HepG2 (cell line): ENCODE measurements around the gene BCAS1. TPM values are rescaled to one million over a fixed set of nuclear protein-coding genes. Genes with fewer than 3 reads are reported as not detected.
A peak's percentile ranks its signal among the peaks of the same experiment; 100 is the strongest.

ENCODE experiments used
- ATAC-seq: fragments of 200-7000 bp; cut with Tn5 transposase; 3 replicates; pipeline ENCODE4 v1.9.1; 2020; ENCODE audit warnings: mild to moderate bottlenecking, moderate library complexity
- BruUV-seq: library from RNA; stranded (reverse); fragments of 400-500 nt; replicated peaks from 2 replicates; lab custom pipeline; 2021; lab: Mats Ljungman, UMichigan
- CTCF ChIA-PET: fragments of 300-600 bp; formaldehyde crosslinking; extraction: SDS; loops from one replicate; lab custom pipeline; 2021; ENCODE audit warnings: low total read pairs, inconsistent platforms, low intra/inter-chr PET ratio; lab: Yijun Ruan, JAX
- POLR2A ChIA-PET: fragments of 350-600 bp; sonication (Branson Sonifier 250); formaldehyde crosslinking; loops from one replicate; lab custom pipeline; 2020; ENCODE audit warnings: antibody characterized with exemption, inconsistent platforms; lab: Yijun Ruan, JAX
- DNase-seq: peaks from one replicate; pipeline ENCODE4 v3.0.0-alpha.2; 2015; ENCODE audit warnings: low spot score
- FAIRE-seq: peaks from 3 replicates; lab custom pipeline; 2011; peaks lifted over from hg19 to GRCh38; lab: Jason Lieb, UNC
- H2AFZ ChIP-seq: one replicate; pipeline ENCODE4 v1.6.1; 2011; ENCODE audit warnings: low read length, inconsistent platforms
- H3K27ac ChIP-seq: fragments of 300-600 bp; 3 replicates; pipeline ENCODE4 v1.8.0; 2011; ENCODE audit warnings: mixed run types, mild to moderate bottlenecking, mixed read lengths, low read length, inconsistent platforms; ENCODE audit not compliant: insufficient read depth; ENCODE audit errors: extremely low read length
- H3K27me3 ChIP-seq, 2 experiments: fragments of 200-600 bp in 1 of 2; 2 replicates in 1 of 2; 3 replicates in 1 of 2; pipeline versions ENCODE4 v1.6.0 to v1.8.0; 2011; ENCODE audit warnings: low read length in 2 of 2, mild to moderate bottlenecking in 2 of 2, moderate library complexity in 2 of 2, inconsistent platforms in 1 of 2; ENCODE audit not compliant: insufficient read depth in 2 of 2, control insufficient read depth in 1 of 2
- H3K36me3 ChIP-seq, 2 experiments: fragments of 200-600 bp in 1 of 2; replicated peaks in 1 of 2; 2 replicates in 1 of 2; 3 replicates in 1 of 2; pipeline versions ENCODE4 v1.5.1 to v1.8.0; 2011; ENCODE audit warnings: low read length in 2 of 2, inconsistent platforms in 1 of 2; ENCODE audit not compliant: insufficient read depth in 2 of 2, control insufficient read depth in 1 of 2
- H3K4me1 ChIP-seq: 2 replicates; pipeline ENCODE4 v1.5.1; 2012; ENCODE audit warnings: low read length, inconsistent platforms; ENCODE audit not compliant: insufficient read depth
- H3K4me2 ChIP-seq: 2 replicates; pipeline ENCODE4 v1.6.0; 2011; ENCODE audit warnings: low read depth, low read length, inconsistent platforms
- H3K4me3 ChIP-seq, 3 experiments: fragments of 200-600 bp in 1 of 3; sonication (generic), shearing (Covaris generic) in 1 of 3; replicated peaks in 1 of 3; 2 replicates each; pipeline ENCODE4 v1.5.1; 2011 to 2016; ENCODE audit warnings: low read length in 3 of 3, inconsistent platforms in 2 of 3, low read depth in 2 of 3, mild to moderate bottlenecking in 2 of 3, control low read depth in 1 of 3, mixed read lengths in 1 of 3; ENCODE audit not compliant: insufficient read depth in 1 of 3
- H3K79me2 ChIP-seq: one replicate; pipeline ENCODE4 v1.6.1; 2011; ENCODE audit warnings: low read length, inconsistent platforms; ENCODE audit not compliant: insufficient read depth
- H3K9ac ChIP-seq: 2 replicates; pipeline ENCODE4 v1.6.0; 2011; ENCODE audit warnings: mild to moderate bottlenecking, low read depth, low read length, inconsistent platforms; ENCODE audit not compliant: insufficient read depth
- H3K9me3 ChIP-seq: 2 replicates; pipeline ENCODE4 v1.5.1; 2012; ENCODE audit warnings: mild to moderate bottlenecking, low read length
- H4K20me1 ChIP-seq: 2 replicates; pipeline ENCODE4 v1.6.0; 2011; ENCODE audit warnings: inconsistent platforms, mild to moderate bottlenecking, low read length, moderate library complexity; ENCODE audit not compliant: insufficient read depth
- CEBPB ChIP-seq: IDR thresholded peaks from 2 replicates; pipeline ENCODE4 v1.6.1; 2011; ENCODE audit warnings: low read depth, low read length, improper control_type of control experiment, borderline replicate concordance
- GFI1 ChIP-seq: sonication (generic); formaldehyde crosslinking; IDR thresholded peaks from 2 replicates; pipeline ENCODE4 v1.5.0; 2020; ENCODE audit warnings: missing genetic modification reagents, mild to moderate bottlenecking, borderline replicate concordance
- HMGXB3 ChIP-seq: sonication (generic); formaldehyde crosslinking; IDR thresholded peaks from 2 replicates; pipeline ENCODE4 v1.4.0; 2020; ENCODE audit warnings: missing genetic modification reagents, borderline replicate concordance
- IRF1 ChIP-seq: sonication (generic); formaldehyde crosslinking; IDR thresholded peaks from 2 replicates; pipeline ENCODE4 v1.4.0; 2020; ENCODE audit warnings: low read depth, mild to moderate bottlenecking, missing genetic modification reagents
- IRX3 ChIP-seq: sonication (generic); formaldehyde crosslinking; IDR thresholded peaks from 2 replicates; pipeline ENCODE4 v1.8.1; 2023; ENCODE audit warnings: mild to moderate bottlenecking, low read depth, missing genetic modification reagents, borderline replicate concordance
- TBX2 ChIP-seq: sonication (generic); formaldehyde crosslinking; IDR thresholded peaks from 2 replicates; pipeline ENCODE4 v1.5.0; 2020; ENCODE audit warnings: missing genetic modification reagents, mild to moderate bottlenecking, borderline replicate concordance
- ZGPAT ChIP-seq: IDR thresholded peaks from 2 replicates; pipeline ENCODE4 v1.6.1; 2016; ENCODE audit warnings: mild to moderate bottlenecking
- WGBS: methylation state at CpG from one replicate; pipeline ENCODE4 v1.1.6; 2017; ENCODE audit warnings: low lambda C conversion rate; 5-methylcytosine and 5-hydroxymethylcytosine counted together
- in situ Hi-C: cut with HindIII; loops from 2 replicates; pipeline ENCODE4 v1.10.0; 2017; ENCODE audit warnings: low pct_unique_long_range_greater_than_20kb; ENCODE audit not compliant: extremely low pct_ligation_motif_present
- intact Hi-C: fragments of 100-400 bp; cut with micrococcal nuclease; formaldehyde crosslinking; loops from one replicate; pipeline ENCODE4 v1.10.0; 2022; ENCODE audit not compliant: unreplicated experiment
- polyA plus RNA-seq, 8 experiments: library from polyadenylated mRNA; depleted of rRNA in 3 of 8; stranded (reverse) in 7 of 8; unstranded in 1 of 8; fragments of >200 nt; fragmentation: Illumina TruSeq in 4 of 8; extraction: Trizol in 4 of 8; gene quantifications; 2 replicates each; pipeline versions ENCODE4 v1.2.1 to v1.2.3, GENCODE V29; 2011 to 2016; ENCODE audit warnings: low read depth in 4 of 8, missing spikeins in 1 of 8, mixed read lengths in 1 of 8; ENCODE audit not compliant: insufficient read depth in 1 of 8
- total RNA-seq, 5 experiments: library from RNA; depleted of rRNA; stranded (reverse); fragments of >200 nt; fragmentation: Illumina TruSeq; extraction: Trizol; gene quantifications; 2 replicates each; pipeline ENCODE4 v1.2.3, GENCODE V29; 2016; ENCODE audit warnings: low read depth in 1 of 5

The BCAS1 gene
- total and polyA plus RNA-seq, 2 of the 13 experiments (the other 11 are each of a cell fraction or from before 2014, with no cell fraction given), result 0.55 to 0.91 TPM

GRCh38 chr20:53960579-53961272, 109.7 kb downstream of the BCAS1 start:
- ChIA-PET POLR2A (no interaction called here), CTCF (no interaction called here)
- whole genome bisulfite sequencing, result 40% methylated on average over 2 of the region's 2 CpGs
- no peak overlapping the region for H2AFZ ChIP-seq
- no peaks in the 10 kb centered on the region for H3K79me2 ChIP-seq
- H3K9ac ChIP-seq, result no peak overlapping the region
- TF ChIP-seq CEBPB (peak; percentile 47), GFI1 (no peak)
- no peaks in the 10 kb centered on the region for H3K36me3 ChIP-seq
- H3K9me3 ChIP-seq, result no peaks in the 10 kb centered on the region
- intact Hi-C loops (no loop called here), in situ Hi-C loops (no loop called here)
- FAIRE-seq (no peak), DNase-seq (no peak), ATAC-seq (no peak)
- H3K27ac ChIP-seq, result no peak overlapping the region
- H4K20me1 ChIP-seq, result no peaks in the 10 kb centered on the region
- H3K4me3 ChIP-seq, result no peak overlapping the region
- peaks cover 17% of the 10 kb centered on the region for H3K4me1 ChIP-seq
- H3K4me2 ChIP-seq, result no peak overlapping the region
- no peaks in the 10 kb centered on the region for H3K27me3 ChIP-seq
- no TSS peak for BruUV-seq

- H3K36me3 ChIP-seq, result no peaks in the 10 kb centered on the region
- H3K4me1 ChIP-seq, result peaks cover 24% of the 10 kb centered on the region
- 13% methylated on average over 6 of the region's 6 CpGs for whole genome bisulfite sequencing
- H4K20me1 ChIP-seq, result no peaks in the 10 kb centered on the region
- no peaks in the 10 kb centered on the region for H3K27me3 ChIP-seq
- DNase-seq, result peak; percentile 57
- ATAC-seq, result peak; percentile 69
- peak overlapping the region; percentile 51 for H3K4me2 ChIP-seq
- peak overlapping the region in 1 of 3 experiments; percentile 11; a peak in 1 of 6 replicates for H3K4me3 ChIP-seq
- H3K9me3 ChIP-seq, result no peaks in the 10 kb centered on the region
- intact Hi-C loops (no loop called here), in situ Hi-C loops (no loop called here)
- H3K79me2 ChIP-seq, result no peaks in the 10 kb centered on the region
- FAIRE-seq, result peak; percentile 74
- H3K27ac ChIP-seq, result no peak overlapping the region
- CTCF ChIA-PET, result no interaction called here
- no peak overlapping the region for H2AFZ ChIP-seq
- no TSS peak for BruUV-seq
- H3K9ac ChIP-seq, result peak overlapping the region; percentile 12; the same call in 1 of the 2 replicates
- POLR2A ChIA-PET, result no interaction called here
- TF ChIP-seq TBX2 (CRISPR knock-in tag) (0 out of 2 replicates have a peak, but pooled peaks have one; percentile 16), IRF1 (CRISPR knock-in tag) (no peak), ZGPAT (0 out of 2 replicates have a peak, but pooled peaks have one; percentile 28), HMGXB3 (0 out of 2 replicates have a peak, but pooled peaks have one; percentile 14), IRX3 (CRISPR knock-in tag) (no peak)
Measured at GRCh38 chr20:53959911-53960578, 110.3 kb downstream of the BCAS1 start.
